GM19035 (cell line): ENCODE results near the gene FHAD1.
"Not testable (repeated sequence)": the region's sequence is repeated elsewhere in the genome, so short reads cannot be mapped to it uniquely, and the experiment has no call there.

Experiments
- ATAC-seq: cut with Tn5 transposase; IDR thresholded peaks from one replicate; pipeline ENCODE4 v1.9.1; 2021; ENCODE audit not compliant: unreplicated experiment

FHAD1 gene

GRCh38 chr1:15275921-15276683 is 29.1 kb downstream of the FHAD1 start:
- ATAC-seq, result no peak

DNA sequence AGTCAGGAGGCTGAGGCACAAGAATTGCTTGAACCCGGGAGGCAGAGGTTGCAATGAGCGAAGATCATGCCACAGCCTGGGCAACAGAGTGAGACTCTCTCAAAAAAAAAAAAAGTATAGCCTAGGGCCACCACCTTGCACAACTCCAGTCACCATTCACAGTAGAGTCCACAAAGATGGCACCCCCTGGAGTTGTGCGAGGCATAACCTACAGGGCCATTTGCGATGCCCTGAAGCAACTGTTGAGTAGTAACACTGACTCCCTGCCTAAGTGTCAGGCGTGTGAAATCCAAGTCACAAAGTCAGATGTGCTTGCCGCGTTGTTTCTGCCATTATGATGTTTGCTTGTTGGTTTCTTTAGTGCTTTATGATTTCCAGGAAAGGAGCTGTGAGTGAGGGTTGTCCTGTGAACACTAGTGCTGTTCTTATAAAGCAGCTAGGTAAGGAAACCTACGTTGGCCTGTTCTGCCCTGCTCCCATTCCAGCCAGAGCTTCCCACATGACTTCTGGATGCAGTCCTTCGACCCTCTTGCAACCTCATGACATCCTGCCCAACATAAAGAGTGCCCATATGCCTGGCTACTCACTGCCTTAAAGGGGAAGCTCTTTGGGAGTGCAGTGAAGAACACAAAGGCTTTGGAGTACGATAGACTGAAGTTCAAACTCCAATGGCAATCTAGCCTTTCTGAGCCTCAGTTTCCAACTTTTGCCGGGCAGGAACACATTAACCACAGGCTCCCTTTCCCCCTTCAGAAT is 29.8 kb downstream of the FHAD1 start:
- no peak for ATAC-seq

DNA sequence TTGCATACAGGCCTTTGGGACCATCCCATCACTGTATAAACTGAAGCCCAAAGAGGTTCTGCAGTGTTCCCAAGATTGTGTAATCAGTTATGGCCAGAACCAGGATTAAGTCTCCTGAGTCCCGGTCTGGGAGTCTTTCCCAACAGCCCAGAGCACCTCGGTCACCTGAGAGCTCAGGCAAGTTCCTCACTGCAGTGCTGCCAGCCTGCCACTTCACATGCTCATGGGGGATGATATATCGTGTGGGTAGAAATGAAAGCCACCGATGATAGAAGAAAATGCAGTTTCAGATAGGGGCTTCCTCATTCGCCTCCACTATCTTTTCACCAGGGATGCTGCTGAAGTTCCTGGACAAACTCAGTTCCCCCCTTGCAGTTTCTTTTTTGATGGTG is 30.4 kb downstream of the FHAD1 start:
- ATAC-seq, result no peak

GRCh38 chr1:15277933-15278332 is 30.9 kb downstream of the FHAD1 start:
- ATAC-seq, result no peak

GRCh38 chr1:15279576-15280230 is 32.7 kb downstream of the FHAD1 start:
- no peak for ATAC-seq

- no peak for ATAC-seq
Measured at GRCh38 chr1:15280416-15280815, 33.4 kb downstream of the FHAD1 start.

DNA sequence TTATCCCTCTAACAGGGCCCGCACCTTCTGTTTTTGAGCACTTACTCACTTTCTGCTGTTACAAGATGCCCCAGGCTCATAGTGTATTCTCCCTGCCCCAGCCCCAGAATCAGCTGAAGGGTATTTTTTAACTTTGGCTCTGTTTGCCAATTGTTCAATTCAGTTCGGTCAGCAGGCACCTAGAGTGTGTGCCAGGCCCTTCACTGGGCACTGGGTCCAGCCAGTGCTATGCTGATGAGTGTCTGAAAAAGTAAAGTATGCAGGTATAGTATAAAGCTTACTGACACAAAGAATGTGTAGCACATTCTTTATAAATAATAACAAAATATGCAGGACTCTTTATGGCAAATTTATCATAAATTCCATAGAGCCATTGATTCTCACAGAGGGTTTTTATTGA is 35.0 kb downstream of the FHAD1 start:
- no peak for ATAC-seq

GRCh38 chr1:15282810-15283474 is 35.9 kb downstream of the FHAD1 start:
- ATAC-seq, result no peak

- no peak for ATAC-seq
Measured at GRCh38 chr1:15283526-15283925, 36.5 kb downstream of the FHAD1 start.

DNA sequence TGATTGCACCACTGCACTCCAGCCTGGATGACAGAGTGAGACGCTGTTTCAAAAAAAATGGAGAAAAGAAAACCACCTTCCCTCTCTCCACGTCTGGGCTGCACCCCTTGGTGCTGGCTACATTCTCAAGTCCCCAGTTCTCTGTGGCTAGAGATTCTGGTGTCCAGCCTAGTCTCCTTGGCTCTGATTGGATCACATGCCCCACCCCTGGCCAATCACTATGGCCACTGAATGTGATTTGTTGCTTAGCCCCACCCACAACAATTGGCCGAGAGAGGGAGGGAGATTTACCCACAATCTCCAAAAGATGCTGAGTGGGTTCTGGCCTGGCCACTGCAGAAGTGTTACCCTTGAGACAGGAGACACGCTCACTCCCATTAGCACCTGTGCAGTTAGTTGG is 39.4 kb downstream of the FHAD1 start:
- ATAC-seq, result no peak

GRCh38 chr1:15287035-15287979 is 40.3 kb downstream of the FHAD1 start:
- ATAC-seq, result no peak

GRCh38 chr1:15288173-15288926 is 41.3 kb downstream of the FHAD1 start:
- no peak for ATAC-seq

- no peak for ATAC-seq
Measured at GRCh38 chr1:15289251-15289651, 42.2 kb downstream of the FHAD1 start.

DNA sequence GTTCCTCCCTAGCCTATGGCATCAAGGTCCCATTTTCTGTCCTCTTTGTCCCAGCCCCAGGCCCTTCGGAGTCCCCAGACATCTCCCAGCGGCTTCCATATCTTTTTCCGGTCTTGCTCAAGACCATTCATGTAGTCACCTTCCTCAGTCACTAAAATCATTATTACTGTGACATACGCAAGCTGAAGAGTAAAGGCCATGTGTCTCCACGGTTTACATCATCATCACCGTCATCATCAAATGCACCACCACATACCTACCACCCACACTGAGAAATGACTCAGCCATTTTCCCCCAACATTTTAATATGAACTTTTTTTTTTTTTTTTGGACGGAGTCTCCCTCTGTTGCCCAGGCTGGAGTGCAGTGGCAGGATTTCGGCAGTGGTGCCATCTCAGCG is 43.4 kb downstream of the FHAD1 start:
- ATAC-seq, result no peak

DNA sequence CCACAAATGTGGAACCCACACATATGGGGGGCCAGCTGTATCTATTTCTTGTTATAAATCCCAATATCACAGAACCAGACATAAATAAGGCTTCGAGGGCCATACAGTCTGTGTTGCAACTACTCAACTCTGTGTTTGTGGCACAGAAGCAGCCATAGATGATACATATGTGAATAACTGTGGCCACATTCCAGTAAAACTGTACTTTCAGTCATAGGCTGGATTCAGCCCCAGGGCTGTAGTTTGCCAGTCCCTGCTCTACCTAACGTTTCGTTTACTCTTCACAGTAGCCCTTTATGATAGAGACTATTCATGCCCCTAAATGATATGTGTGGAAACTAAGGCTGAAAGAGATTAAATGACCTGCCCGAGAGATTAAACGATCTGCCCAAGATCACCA is 48.7 kb downstream of the FHAD1 start:
- no peak for ATAC-seq

DNA sequence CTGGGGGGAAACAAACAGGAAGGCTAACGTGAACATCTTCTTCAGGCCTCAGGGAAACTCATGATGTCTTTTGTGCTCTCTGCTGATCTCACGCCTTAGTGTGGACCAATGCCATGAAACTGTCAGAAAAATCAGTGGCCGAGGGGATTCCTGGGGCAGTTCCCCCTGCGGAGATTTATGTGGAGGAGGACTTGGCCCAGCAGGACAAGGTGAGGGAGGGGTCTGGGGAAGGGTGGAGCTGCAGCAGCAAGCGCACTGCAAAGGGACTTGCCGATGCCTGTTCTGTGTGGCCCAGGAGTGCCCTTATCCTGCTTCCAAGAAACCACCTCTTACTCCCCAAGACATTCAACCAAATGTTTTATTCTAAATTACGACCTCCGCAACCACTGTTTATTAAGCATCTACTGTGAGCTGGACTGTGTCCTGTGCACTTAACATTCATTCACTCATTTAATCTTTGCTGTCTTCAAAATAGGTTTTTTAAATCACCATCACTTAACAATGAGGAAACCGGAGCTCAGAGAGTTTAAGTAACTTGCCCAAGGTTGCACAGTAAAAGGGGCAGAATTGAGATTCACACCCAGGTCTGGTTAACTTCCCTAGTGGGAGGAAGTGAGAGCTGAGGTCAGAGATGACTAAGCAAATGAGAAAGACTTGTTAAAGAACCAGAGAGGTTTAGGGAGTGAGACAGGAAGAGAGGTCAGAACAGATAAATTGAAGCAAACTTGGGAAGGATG is 49.7 kb downstream of the FHAD1 start:
- ATAC-seq, result no peak

- not testable (repeated sequence) for ATAC-seq
Measured at GRCh38 chr1:15297975-15298374, 51.0 kb downstream of the FHAD1 start.

DNA sequence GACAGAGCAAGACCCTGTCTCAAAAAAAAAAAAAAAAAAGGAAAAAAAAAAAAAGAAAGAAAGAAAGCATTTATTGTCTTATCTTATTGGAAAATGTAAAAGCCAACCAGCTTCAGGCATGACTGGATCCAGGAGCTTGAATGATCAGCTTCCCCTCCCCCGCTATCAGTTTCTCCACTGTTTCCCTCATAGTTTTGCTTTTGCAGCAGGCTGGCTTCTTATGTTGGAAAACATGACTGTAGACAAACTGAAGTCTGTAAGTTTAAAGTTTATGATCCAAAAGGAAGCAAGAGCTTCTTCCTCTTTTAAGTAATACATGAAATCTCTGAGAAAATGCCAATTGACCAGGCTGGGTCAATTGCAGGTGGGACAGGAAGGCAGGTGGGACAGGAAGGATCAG is 52.2 kb downstream of the FHAD1 start:
- ATAC-seq, result no peak

DNA sequence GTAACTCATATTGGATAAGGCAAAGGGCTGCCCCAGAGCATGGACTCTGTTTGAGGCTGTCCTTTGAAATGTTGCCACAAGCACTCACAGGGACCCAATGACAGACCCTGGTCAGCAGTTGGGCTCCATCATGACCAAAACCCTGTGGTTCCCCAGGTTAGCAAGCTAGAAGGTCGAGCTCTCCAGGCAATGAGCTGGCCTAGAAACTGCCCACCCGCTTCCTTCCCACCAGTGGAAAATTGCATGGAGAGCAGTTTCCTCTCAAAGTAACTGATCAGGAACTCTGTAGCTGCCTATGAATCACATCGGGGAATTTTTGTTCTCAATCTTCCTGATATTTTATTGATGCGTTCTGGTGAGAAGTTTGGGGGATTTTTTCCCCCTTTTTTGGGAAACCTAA is 52.8 kb downstream of the FHAD1 start:
- no peak for ATAC-seq
